Central memory CD8-positive, alpha-beta T cell (primary cell): Measurements from ENCODE around the gene LDB2.
"Not testable (repeated sequence)": the region's sequence is repeated elsewhere in the genome, so short reads cannot be mapped to it uniquely, and the experiment has no call there.

Source experiments
- ATAC-seq: fragments of 150-1000 bp; cut with Tn5 transposase; replicated peaks from 2 replicates; pipeline ENCODE4 v1.10.0; 2022; ENCODE audit warnings: mild to moderate bottlenecking, moderate FRiP score, moderate number of reproducible peaks; ENCODE audit not compliant: poor library complexity, severe bottlenecking; ENCODE audit errors: extremely low read depth
- DNase-seq, 2 donors: peaks; one replicate each; pipeline ENCODE4 v3.0.0; 2021; ENCODE audit warnings: low spot score in 2 of 2
- H3K27ac Mint-ChIP-seq: one replicate; pipeline ENCODE4 v1.8.0; 2022; ENCODE audit warnings: low read depth, mild to moderate bottlenecking, moderate library complexity, mixed read lengths
- H3K27me3 Mint-ChIP-seq: one replicate; pipeline ENCODE4 v1.8.0; 2022; ENCODE audit warnings: mixed read lengths
- H3K36me3 Mint-ChIP-seq: one replicate; pipeline ENCODE4 v1.8.0; 2022; ENCODE audit warnings: mild to moderate bottlenecking, moderate library complexity, mixed read lengths; ENCODE audit not compliant: insufficient read depth
- H3K4me1 Mint-ChIP-seq: one replicate; pipeline ENCODE4 v1.8.0; 2022; ENCODE audit warnings: mixed read lengths
- H3K4me3 Mint-ChIP-seq: one replicate; pipeline ENCODE4 v1.8.0; 2022; ENCODE audit warnings: mild to moderate bottlenecking, moderate library complexity, mixed read lengths
- H3K9me3 Mint-ChIP-seq: one replicate; pipeline ENCODE4 v1.8.0; 2022; ENCODE audit warnings: mixed read lengths

The LDB2 gene

DNA sequence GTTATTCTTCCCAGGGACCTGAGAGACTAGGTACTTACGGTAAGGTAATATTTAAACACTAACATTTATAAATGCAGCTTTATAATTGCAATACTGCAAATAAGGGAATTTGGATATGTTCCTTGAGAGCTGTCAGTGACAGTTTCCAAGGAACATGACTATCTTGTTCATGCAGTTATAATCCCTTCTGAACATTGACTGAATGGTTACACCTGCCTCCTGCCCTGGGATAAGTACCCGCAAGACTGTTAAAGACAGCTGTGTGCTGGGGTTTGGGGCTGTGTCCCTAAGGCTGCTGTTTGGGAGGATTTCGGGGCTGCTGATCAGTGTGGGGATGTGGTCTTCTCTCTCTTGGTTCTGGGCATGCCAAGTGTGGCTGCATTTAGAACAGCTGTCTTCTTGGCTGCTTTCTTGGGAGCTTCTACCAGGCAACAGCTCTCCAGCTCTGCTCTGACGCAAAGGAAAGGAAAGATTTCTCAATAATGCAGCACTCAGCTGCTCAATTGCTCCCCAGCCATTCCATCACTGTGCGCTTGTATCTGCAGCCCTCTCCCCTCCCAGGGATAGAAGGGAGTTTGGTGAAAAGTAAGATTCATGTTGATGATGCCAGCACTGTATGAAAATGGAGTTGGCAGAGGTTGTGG is 373.4 kb downstream of the LDB2 start:
- Mint-ChIP-seq H3K4me1 (no peaks in the 10 kb centered on the region), H3K27ac (no peak overlapping the region), H3K4me3 (no peak overlapping the region), H3K9me3 (no peaks in the 10 kb centered on the region), H3K36me3 (peaks cover 2% of the 10 kb centered on the region), H3K27me3 (no peaks in the 10 kb centered on the region)
- DNase-seq (no peak), ATAC-seq (no peak)

DNA sequence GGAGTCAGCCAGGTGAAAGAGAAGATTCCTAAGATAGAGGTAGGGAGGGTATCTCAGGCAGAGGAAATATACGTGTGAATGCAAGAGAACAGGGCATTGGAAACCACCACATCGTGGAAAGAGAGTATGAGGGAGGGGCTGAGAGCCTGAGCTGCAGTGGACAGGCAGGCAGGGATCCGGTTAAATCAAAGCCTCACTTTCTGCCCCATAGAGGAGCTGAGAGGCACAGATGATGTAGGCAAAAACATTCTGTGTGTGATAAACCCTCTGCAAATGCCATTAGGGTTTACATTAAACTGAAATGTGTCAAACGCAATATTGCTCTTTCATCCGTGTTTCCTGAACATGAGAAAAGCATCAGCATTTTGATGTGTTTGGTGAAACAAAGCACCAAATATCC is 374.0 kb downstream of the LDB2 start:
- Mint-ChIP-seq H3K9me3 (no peaks in the 10 kb centered on the region), H3K4me3 (no peak overlapping the region), H3K4me1 (no peaks in the 10 kb centered on the region), H3K27me3 (no peaks in the 10 kb centered on the region), H3K27ac (no peak overlapping the region), H3K36me3 (peaks cover 2% of the 10 kb centered on the region)
- no peak for ATAC-seq
- DNase-seq: no peak

DNA sequence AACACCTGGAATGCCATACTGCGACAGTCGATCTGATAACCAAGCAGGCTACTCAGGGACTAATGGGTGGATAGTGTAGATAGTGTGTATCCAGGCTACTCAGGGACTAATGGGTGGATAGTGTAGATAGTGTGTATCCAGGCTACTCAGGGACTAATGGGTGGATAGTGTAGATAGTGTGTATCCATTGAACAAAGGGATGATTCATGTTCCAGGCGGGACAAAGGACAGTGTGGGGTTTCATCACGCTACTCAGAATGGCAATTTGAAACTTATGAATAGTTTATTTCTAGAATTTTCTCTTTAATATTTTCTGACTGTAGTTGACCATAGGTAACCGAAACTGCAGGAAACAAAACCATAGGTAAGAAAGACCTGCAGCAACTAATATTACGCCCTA is 374.9 kb downstream of the LDB2 start:
- not testable (repeated sequence) for H3K27me3 Mint-ChIP-seq, DNase-seq, ATAC-seq, H3K27ac Mint-ChIP-seq, H3K9me3 Mint-ChIP-seq, H3K4me3 Mint-ChIP-seq, H3K36me3 Mint-ChIP-seq, H3K4me1 Mint-ChIP-seq

GRCh38 chr4:16521156-16521915 is 377.1 kb downstream of the LDB2 start:
- Mint-ChIP-seq H3K27me3 (no peaks in the 10 kb centered on the region), H3K4me1 (no peaks in the 10 kb centered on the region), H3K4me3 (no peak overlapping the region), H3K9me3 (no peaks in the 10 kb centered on the region), H3K27ac (no peak overlapping the region), H3K36me3 (peaks cover 2% of the 10 kb centered on the region)
- DNase-seq (no peak), ATAC-seq (no peak)

DNA sequence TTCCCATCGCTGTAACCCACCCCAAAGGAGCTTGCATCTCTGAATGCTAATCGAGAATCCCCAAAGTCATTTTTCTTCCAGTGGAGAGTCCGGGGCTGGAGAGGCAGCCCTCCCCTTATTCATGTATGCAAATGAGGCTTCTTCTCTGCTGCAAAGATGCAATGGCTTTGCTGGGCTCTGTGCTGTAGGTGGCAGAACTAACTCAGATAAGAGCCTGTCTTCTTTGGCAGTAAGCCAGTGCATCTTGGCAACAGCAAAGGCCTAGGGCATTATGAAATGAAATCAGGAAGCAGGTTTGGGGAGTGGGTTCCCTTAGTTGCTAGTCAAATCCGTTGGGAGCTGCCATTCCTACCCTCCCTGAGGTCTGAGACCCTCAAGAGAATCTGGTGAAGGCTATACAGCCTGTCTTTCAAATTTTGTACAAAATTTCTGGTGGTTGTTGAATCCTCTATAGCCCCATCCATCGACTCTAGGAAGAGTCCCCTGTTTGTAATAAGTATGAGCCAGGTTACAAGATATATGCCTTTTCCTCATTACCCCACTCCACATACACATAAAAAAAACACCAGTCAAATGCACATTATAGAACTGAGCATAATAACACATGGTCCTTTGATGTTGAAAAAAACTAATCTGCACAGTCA is 381.5 kb downstream of the LDB2 start:
- Mint-ChIP-seq H3K27me3 (no peaks in the 10 kb centered on the region), H3K4me1 (no peaks in the 10 kb centered on the region), H3K27ac (no peak overlapping the region), H3K9me3 (no peaks in the 10 kb centered on the region), H3K4me3 (no peak overlapping the region), H3K36me3 (peaks cover under 1% of the 10 kb centered on the region)
- ATAC-seq (no peak), DNase-seq (no peak)

GRCh38 chr4:16513876-16514275 is 384.6 kb downstream of the LDB2 start:
- no peak for DNase-seq
- H3K27ac Mint-ChIP-seq: no peak overlapping the region
- H3K27me3 Mint-ChIP-seq: no peaks in the 10 kb centered on the region
- no peak overlapping the region for H3K4me3 Mint-ChIP-seq
- no peak for ATAC-seq
- H3K4me1 Mint-ChIP-seq: no peaks in the 10 kb centered on the region
- H3K36me3 Mint-ChIP-seq: no peaks in the 10 kb centered on the region
- H3K9me3 Mint-ChIP-seq: no peaks in the 10 kb centered on the region

GRCh38 chr4:16508968-16509367 is 389.5 kb downstream of the LDB2 start:
- DNase-seq: no peak
- no peak for ATAC-seq
- H3K9me3 Mint-ChIP-seq: peaks cover 5% of the 10 kb centered on the region
- H3K27me3 Mint-ChIP-seq: no peaks in the 10 kb centered on the region
- no peak overlapping the region for H3K27ac Mint-ChIP-seq
- H3K4me3 Mint-ChIP-seq: no peak overlapping the region
- no peaks in the 10 kb centered on the region for H3K36me3 Mint-ChIP-seq
- H3K4me1 Mint-ChIP-seq: no peaks in the 10 kb centered on the region

GRCh38 chr4:16505726-16506125 is 392.7 kb downstream of the LDB2 start:
- DNase-seq (no peak), ATAC-seq (no peak)
- Mint-ChIP-seq H3K9me3 (peaks cover 5% of the 10 kb centered on the region), H3K27me3 (no peaks in the 10 kb centered on the region), H3K4me1 (no peaks in the 10 kb centered on the region), H3K4me3 (no peak overlapping the region), H3K36me3 (peaks cover 2% of the 10 kb centered on the region), H3K27ac (no peak overlapping the region)

GRCh38 chr4:16505267-16505666 is 393.2 kb downstream of the LDB2 start:
- Mint-ChIP-seq H3K27me3 (no peaks in the 10 kb centered on the region), H3K27ac (no peak overlapping the region), H3K4me1 (no peaks in the 10 kb centered on the region), H3K36me3 (peaks cover 2% of the 10 kb centered on the region), H3K9me3 (peaks cover 5% of the 10 kb centered on the region), H3K4me3 (no peak overlapping the region)
- DNase-seq (no peak), ATAC-seq (no peak)

- Mint-ChIP-seq H3K27me3 (no peaks in the 10 kb centered on the region), H3K9me3 (peaks cover 4% of the 10 kb centered on the region), H3K4me1 (no peaks in the 10 kb centered on the region), H3K27ac (no peak overlapping the region), H3K4me3 (no peak overlapping the region), H3K36me3 (peaks cover 2% of the 10 kb centered on the region)
- DNase-seq (no peak), ATAC-seq (no peak)
Observed at GRCh38 chr4:16503421-16504100, 394.9 kb downstream of the LDB2 start.

GRCh38 chr4:16498978-16499377 is 399.5 kb downstream of the LDB2 start:
- peaks cover 2% of the 10 kb centered on the region for H3K36me3 Mint-ChIP-seq
- H3K27ac Mint-ChIP-seq: no peak overlapping the region
- H3K4me3 Mint-ChIP-seq: no peak overlapping the region
- H3K27me3 Mint-ChIP-seq: no peaks in the 10 kb centered on the region
- H3K9me3 Mint-ChIP-seq: peaks cover 9% of the 10 kb centered on the region
- no peaks in the 10 kb centered on the region for H3K4me1 Mint-ChIP-seq
- ATAC-seq (no peak), DNase-seq (no peak)

- Mint-ChIP-seq H3K27me3 (no peaks in the 10 kb centered on the region), H3K27ac (no peak overlapping the region), H3K9me3 (peaks cover 9% of the 10 kb centered on the region), H3K4me3 (no peak overlapping the region), H3K4me1 (no peaks in the 10 kb centered on the region), H3K36me3 (no peaks in the 10 kb centered on the region)
- ATAC-seq (no peak), DNase-seq (no peak)
Observed at GRCh38 chr4:16496501-16496900, 401.9 kb downstream of the LDB2 start.
